Erythroblast (primary cell): Measurements from ENCODE around the gene ARHGAP6.

Experiments
- DNase-seq, 2 experiments: peaks; one replicate each; lab custom pipeline; 2025; lab: John Stamatoyannopoulos, UW
- GATA1 ChIP-seq: IDR thresholded peaks from 2 replicates; pipeline ENCODE4 v1.6.1; 2011; ENCODE audit warnings: low read depth, mild to moderate bottlenecking, control low read depth, low read length, moderate library complexity
- POLR2A ChIP-seq: IDR thresholded peaks from 2 replicates; pipeline ENCODE4 v1.6.1; 2011; ENCODE audit warnings: mild to moderate bottlenecking, low read length

ARHGAP6 gene

DNA sequence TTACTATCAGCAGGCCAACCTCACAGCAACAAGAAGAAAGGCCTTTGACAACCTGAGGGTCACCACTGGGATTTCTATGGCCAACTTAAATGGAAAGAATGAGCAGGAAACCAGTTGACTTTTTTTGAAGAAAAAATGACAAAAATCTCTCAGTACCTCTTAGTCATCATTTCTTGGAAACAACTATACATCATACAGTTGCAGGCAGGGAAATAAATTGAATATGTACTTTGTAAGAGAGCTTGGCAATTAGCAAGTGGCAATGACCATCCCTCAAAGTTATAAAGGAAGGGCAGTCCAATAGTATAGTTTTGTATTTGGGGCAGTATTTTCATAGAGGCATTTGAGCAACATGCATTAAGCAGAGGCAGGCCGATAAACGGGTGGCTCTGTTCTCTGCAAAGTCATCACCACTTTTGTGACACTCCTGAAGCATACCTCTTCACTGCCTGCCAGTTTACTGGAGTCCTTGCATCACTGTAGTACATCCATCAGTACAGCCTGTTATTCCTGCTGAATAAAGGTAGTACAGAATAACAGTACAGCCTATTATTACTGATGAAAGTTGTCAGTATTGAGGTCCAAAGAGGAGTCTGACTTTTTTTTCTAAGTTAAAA, 455.8 kb downstream of the ARHGAP6 start:
- TF ChIP-seq POLR2A (no peak), GATA1 (no peak)
- DNase-seq, result no peak

DNA sequence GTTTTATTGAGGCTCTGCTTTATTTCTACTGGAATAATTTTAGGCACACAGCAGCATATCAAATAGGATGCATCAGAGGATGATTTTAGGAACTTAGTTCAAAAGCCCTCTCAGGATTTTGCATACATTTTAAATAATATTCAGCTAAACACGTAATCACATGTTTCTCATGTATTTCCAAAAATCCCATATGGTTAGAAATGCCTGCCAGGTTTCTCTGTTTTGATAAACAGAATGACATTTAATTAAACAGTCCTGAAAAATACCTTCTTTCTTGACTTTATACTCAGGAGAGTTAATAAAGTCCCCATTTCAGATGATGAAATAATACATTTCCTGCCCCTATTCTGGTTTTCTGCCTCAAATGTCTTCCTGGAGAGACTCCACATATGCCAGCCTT, 459.0 kb downstream of the ARHGAP6 start:
- no peak for DNase-seq
- TF ChIP-seq GATA1 (no peak), POLR2A (no peak)

DNA sequence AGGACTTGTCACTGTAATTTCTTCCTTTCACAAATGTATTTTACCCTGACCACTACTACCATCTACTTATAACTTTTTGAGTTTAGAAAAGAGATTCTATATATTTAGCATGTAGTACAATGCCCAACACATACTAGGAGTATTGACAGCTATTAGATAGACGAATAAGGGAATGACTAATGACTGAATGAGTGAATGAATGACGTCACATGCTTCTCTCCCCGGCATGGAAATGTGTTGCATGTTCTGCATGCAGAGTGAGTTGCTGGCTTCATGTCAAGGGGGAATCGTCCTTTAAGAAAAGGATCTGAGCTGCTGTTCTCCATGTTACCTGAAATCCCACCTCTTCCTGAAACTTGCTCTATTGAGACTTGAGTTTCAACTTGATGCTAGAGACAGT, 459.9 kb downstream of the ARHGAP6 start:
- TF ChIP-seq GATA1, result no peak
- TF ChIP-seq POLR2A, result no peak
- no peak for DNase-seq

DNA sequence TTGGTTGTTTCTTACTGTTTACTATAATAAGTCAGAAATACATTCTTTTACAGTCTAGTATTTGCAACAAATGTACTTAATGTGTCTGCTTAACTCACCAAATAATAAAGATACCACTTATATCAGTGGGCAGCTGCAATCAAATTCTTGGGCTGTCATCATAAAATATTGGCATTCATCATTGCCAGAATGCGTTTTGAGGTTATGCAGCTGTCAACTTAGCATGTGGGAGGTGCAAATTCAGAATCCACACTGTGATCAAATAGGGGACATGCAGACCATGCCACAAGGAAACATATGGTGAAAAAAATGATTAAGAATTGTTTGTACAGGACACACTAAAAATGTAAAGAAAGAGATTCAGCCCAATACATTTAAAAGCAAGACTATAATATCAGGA, 468.0 kb downstream of the ARHGAP6 start:
- no peak for TF ChIP-seq POLR2A
- DNase-seq, result no peak

DNA sequence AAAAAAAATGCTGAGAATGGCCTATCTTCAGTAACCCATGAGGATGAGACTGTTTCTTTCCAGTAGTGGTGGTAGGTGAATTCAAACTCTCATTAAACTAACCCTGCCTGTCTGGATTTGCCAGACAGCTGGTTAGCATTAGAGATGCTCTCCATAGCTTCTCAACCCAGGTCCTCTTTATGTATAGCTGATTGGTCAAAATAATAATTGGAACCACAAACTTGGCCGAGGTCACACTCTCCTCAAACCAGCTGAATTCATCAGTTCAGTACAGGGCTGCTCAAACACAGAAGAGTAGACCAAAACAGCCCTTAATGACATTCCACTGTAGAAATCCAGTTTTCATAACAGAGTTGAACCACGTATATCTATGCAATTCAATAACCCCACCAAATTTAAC, 469.2 kb downstream of the ARHGAP6 start:
- DNase-seq, result no peak
- TF ChIP-seq GATA1, result no peak
- no peak for TF ChIP-seq POLR2A

DNA sequence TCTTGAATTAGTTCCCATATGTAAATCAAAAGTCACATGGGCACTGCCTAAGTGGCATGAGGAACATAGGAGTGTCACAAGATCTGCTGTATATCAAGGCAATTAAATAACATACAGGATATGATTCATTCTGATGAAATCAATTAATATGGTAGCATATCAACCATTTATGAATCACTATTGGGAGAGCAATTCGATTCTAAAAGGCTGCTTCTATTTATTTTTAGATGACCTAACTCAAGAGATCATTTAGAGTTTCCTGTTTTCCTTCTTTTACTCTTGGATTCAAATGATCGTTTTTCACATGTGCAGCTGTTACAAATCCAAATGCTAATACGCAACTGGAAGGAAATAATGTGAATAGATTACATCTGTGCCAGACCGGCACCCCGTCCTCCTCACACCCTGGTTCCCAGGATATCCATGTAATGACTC, 472.7 kb downstream of the ARHGAP6 start:
- TF ChIP-seq POLR2A (no peak), GATA1 (no peak)

DNA sequence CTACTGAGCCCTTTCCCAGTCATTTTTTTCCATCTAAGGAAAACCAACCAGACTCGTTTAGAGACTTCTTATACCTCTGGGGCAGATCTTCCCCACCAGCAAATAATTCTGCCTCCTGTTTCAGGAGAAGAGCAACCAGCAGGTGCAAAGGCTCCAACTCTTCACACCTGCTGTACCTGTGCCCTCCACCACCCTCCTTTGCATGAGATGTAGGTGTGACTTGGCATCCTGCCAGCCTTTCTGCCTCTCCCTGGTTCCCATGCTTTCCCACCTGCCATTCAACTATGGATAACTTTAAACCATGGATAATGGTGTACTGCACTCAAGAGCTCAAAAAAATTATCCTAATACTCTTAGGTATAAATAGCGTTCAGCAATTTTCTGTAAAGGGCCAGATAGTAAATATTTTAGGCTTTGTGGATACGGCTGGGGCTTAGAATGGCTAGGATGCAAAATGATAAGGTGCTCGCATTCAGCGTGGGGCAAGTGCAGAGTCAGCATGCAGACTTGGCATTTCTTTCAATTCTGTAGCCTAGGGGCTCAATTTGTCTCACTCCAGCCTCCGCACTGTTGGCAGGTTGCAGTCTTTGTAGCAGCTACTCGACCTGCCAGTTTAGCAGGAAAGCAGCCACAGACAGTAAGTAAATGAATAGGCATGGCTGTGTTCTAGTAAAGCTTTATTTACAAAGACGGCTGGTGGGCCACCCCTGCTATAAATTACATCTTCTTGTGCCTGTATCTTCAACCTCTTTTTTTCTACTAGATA, 474.8 kb downstream of the ARHGAP6 start:
- no peak for TF ChIP-seq GATA1
- TF ChIP-seq POLR2A, result no peak
- DNase-seq, result no peak

More for the DNA sequence above, 472.7 kb downstream of the ARHGAP6 start:
- no peak for DNase-seq

DNA sequence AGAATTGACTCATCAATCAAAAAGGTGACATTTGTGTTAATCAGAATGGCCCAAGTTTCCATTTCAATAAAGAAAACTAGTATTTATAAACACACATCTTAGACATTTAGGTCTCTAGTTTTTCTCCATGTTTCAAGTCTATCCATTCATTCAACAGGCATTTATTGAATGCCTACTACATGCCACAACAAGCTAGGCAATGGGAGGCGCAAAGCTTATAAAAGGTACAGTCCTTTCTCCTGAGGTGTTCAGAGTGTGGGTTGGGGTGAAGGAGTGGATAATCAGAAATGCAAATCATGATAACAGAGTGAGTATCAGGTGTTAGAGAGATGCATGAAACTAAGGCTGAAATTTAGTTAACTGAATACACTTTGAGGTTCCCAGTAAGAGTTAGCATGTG, 476.6 kb downstream of the ARHGAP6 start:
- TF ChIP-seq GATA1, result no peak
- TF ChIP-seq POLR2A, result no peak
- no peak for DNase-seq

DNA sequence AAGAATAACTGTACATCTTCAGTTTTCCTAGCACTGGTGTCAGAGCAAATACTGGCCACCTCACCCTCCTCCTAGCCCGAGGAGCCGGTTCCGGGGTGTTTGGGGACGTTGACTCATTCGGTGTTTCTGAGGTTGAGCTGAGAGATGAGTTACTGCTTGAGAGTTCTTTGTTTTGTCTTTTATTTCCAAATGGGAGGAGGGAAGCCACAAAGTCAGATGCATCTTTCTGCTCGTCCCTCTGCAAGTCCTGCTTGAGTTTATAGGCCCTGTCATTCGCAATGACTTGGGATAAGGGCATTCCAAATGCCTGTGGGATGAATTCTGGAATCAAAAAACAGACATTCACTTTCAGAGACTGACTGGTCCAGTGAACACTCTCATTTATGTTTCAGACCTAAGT, 477.1 kb downstream of the ARHGAP6 start:
- TF ChIP-seq GATA1 (no peak), POLR2A (no peak)
- no peak for DNase-seq

DNA sequence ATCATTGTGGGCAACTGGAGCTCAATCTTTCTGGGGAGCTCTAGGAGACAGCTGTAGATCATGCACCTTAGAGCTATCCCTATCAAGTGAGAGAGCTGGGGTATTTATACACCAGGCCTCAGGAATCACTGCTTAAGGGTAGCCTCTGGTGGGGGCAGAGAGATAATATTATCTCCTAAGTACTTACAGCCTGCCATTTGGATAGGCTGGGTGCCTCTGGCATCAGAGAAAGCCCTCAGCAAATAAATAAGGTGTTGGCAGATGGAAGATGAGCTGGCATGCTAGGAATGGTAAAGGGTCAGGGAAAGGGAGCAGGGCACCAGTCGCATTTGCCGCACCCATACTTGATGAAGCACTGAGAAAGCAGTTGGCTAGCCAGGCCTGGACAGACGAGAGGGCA, 478.7 kb downstream of the ARHGAP6 start:
- TF ChIP-seq POLR2A (no peak), GATA1 (no peak)
- no peak for DNase-seq

DNA sequence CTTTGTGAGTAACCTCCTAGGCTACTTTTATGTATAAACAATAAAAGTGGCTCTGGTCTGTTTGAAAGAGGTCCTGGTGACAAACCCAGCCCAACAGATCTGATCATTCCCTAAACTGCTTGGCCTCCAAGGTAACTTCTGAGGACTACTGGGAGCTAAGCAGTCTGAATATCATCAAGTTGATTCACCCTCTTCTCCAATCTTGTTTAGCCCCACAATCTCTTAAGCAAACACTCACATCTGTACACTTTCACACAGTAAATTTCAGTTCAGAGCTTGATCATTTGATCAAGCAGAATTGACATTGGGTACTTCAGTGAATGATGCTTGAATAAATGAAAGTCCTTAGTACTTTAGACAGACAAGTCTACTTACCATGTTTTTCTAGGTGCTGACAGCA, 479.9 kb downstream of the ARHGAP6 start:
- no peak for TF ChIP-seq POLR2A
- no peak for TF ChIP-seq GATA1

DNA sequence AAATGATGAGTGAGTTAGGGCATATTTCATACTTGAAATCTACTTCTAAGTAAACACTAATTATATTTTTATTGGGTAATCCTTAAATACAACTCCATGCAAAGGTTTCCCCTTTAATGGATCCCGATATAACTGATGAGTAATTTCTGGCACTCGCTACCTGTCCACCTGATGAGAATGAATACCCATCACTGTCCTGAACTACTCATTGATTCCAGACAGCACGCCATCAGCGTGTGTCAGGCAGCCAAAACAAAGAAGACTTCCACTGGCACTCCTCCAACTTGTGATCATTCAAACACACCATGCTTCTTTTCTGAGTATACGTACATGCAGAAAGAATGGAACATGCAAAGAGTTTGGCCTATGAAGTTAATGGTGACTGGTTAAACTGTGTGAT, 485.1 kb downstream of the ARHGAP6 start:
- TF ChIP-seq GATA1 (no peak), POLR2A (no peak)
- DNase-seq, result peak; percentile 0 to 6

More for the DNA sequence above, 479.9 kb downstream of the ARHGAP6 start:
- DNase-seq, result no peak

DNA sequence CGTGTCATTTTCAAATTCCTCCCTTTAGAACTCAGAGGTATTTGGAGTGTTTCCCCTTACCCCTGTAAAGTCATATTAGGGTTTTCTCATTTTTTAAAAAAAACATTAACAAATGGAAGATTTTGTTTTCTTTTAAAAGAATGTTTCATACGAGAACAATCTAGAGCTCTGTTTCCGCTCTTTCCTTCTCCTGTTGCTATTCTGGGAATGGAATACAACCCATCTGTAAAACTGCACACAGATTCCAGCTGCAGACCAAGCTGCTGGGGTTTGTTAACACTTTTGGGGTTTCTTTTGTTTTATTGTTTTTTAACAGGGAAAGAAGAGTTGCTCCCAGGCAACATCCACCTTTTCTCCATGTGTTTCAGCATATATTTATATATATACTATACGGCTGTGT, 493.3 kb downstream of the ARHGAP6 start:
- TF ChIP-seq POLR2A, result no peak
- TF ChIP-seq GATA1, result no peak
- DNase-seq, result no peak

DNA sequence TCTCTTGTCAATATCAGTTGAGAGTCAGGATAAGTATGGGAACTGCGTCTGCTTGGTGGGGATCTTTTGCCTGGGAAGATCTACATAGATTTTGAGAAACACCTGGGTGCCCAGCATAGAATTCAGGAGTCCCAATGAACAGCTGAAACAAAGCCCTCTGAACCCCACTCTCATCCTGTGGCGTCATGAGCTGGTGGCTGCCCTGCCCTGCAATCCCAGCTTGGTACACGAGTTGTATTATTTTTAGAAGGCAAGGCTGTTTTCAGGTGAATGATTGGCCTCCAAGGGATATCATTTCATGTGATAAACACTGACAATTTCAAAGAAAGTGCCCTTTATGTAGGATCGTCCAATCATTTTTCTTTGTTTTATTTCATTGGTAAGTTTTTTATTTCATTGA, 493.8 kb downstream of the ARHGAP6 start:
- DNase-seq, result no peak
- TF ChIP-seq POLR2A (no peak), GATA1 (no peak)
